ENCODE results near the gene MAP7D2. TPM values are rescaled to one million over a fixed set of nuclear protein-coding genes. Genes with fewer than 3 reads are reported as not detected.

The MAP7D2 gene
- total RNA-seq, 1 experiment from 2014 or later, result 7.6 TPM

DNA sequence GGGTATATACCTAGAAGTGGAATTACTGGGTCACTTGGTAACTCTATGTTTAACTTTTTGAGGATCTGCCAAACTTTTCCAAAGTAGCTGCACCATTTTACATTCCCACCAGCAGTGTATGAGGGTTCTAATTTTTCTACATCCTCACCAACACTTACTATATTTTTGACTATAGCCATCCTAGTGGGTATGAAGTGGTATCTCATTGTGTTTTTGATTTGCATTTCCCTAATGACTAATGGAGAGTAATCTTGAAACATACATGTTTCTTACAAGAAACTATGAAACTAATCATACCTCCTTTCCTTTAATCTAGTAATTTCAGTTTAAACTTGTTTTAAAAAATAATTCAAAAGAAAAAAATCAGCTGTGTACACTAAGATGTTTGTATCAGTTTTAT is 143.7 kb downstream of the MAP7D2 start:
- no peaks in the 10 kb centered on the region for H3K36me3 ChIP-seq (ENCODE audit: control insufficient read depth, insufficient read depth, low read length)
- DNase-seq (ENCODE audit: low read depth, low spot score), result no peak
- CTCF ChIA-PET, result no interaction called here

DNA sequence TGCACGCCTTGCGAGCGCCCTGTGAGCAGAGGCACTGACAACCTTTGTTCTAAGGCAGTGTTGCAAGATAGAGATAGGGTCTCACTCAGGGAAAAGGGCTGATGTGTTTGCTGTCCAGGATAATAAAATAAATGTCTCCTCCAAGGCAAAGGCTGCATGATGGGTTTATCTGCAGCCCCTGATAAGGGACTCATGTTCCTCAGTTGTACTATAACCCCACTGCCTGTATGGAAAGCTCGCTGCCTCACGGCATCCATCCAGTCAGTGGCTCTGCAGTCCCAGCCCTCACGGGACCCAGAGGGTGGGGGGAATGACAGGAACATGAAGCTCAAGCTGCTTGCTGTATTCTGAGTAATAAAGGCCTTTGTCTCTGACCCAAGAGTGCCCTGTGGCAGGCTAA is 148.4 kb downstream of the MAP7D2 start:
- H3K36me3 ChIP-seq (ENCODE audit: control insufficient read depth, insufficient read depth, low read length), result no peaks in the 10 kb centered on the region
- H3K27me3 ChIP-seq (ENCODE audit: control insufficient read depth, insufficient read depth, low read length), result no peaks in the 10 kb centered on the region
- ATAC-seq (no peak), DNase-seq (ENCODE audit: low read depth, low spot score) (no peak)
- in situ Hi-C loops (cut with HindIII; ENCODE audit: low pct_unique_long_range_greater_than_20kb, low sequenced_read_pairs), result no loop called here
- BruUV-seq (replicated peaks), result no TSS peak
- ChIA-PET POLR2A (interaction anchor here (0.6 kb wide), 1 partner anchor 18 kb away, joined by 3 read pairs; no protein-coding TSS in a partner anchor), CTCF (no interaction called here)
- H3K9me3 ChIP-seq (ENCODE audit: control insufficient read depth, insufficient read depth, low read depth, low read length), result no peaks in the 10 kb centered on the region
- H3K27ac ChIP-seq (ENCODE audit: low read length), result no peak overlapping the region
- no peak for TF ChIP-seq POLR2AphosphoS5 (IDR thresholded peaks at IDR 0.05; ENCODE audit: low read depth, low read length)
- TF ChIP-seq, protein P1, sequence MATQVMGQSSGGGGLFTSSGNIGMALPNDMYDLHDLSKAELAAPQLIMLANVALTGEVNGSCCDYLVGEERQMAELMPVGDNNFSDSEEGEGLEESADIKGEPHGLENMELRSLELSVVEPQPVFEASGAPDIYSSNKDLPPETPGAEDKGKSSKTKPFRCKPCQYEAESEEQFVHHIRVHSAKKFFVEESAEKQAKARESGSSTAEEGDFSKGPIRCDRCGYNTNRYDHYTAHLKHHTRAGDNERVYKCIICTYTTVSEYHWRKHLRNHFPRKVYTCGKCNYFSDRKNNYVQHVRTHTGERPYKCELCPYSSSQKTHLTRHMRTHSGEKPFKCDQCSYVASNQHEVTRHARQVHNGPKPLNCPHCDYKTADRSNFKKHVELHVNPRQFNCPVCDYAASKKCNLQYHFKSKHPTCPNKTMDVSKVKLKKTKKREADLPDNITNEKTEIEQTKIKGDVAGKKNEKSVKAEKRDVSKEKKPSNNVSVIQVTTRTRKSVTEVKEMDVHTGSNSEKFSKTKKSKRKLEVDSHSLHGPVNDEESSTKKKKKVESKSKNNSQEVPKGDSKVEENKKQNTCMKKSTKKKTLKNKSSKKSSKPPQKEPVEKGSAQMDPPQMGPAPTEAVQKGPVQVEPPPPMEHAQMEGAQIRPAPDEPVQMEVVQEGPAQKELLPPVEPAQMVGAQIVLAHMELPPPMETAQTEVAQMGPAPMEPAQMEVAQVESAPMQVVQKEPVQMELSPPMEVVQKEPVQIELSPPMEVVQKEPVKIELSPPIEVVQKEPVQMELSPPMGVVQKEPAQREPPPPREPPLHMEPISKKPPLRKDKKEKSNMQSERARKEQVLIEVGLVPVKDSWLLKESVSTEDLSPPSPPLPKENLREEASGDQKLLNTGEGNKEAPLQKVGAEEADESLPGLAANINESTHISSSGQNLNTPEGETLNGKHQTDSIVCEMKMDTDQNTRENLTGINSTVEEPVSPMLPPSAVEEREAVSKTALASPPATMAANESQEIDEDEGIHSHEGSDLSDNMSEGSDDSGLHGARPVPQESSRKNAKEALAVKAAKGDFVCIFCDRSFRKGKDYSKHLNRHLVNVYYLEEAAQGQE (IDR thresholded peaks at IDR 0.05; ENCODE audit: insufficient read depth in 1 of 2, low read depth in 2 of 2, low read length in 1 of 2), result no peak
- no peak for TF ChIP-seq CTCF (IDR thresholded peaks at IDR 0.05)
- no peak for TF ChIP-seq TCF7L2 (IDR thresholded peaks at IDR 0.05; ENCODE audit: low read depth, low read length)
- TF ChIP-seq SIN3A (IDR thresholded peaks at IDR 0.05; ENCODE audit: borderline replicate concordance, insufficient read depth, low read depth, low read length), result no peak
- intact Hi-C loops (cut with micrococcal nuclease; ENCODE audit: unreplicated experiment), result no loop called here
- no peak overlapping the region for H3K4me3 ChIP-seq (ENCODE audit: low read depth in 2 of 2, low read length in 2 of 2)
- no peaks in the 10 kb centered on the region for H3K4me1 ChIP-seq (ENCODE audit: control insufficient read depth, insufficient read depth, low read length)

More for the DNA sequence above, 143.7 kb downstream of the MAP7D2 start:
- Histone ChIP-seq H3K4me3 (ENCODE audit: low read depth in 2 of 2, low read length in 2 of 2) (no peak overlapping the region), H3K27me3 (ENCODE audit: control insufficient read depth, insufficient read depth, low read length) (no peaks in the 10 kb centered on the region), H3K9me3 (ENCODE audit: control insufficient read depth, insufficient read depth, low read depth, low read length) (no peaks in the 10 kb centered on the region), H3K4me1 (ENCODE audit: control insufficient read depth, insufficient read depth, low read length) (no peaks in the 10 kb centered on the region), H3K27ac (ENCODE audit: low read length) (no peak overlapping the region)
- intact Hi-C loops (cut with micrococcal nuclease; ENCODE audit: unreplicated experiment) (no loop called here), in situ Hi-C loops (cut with HindIII; ENCODE audit: low pct_unique_long_range_greater_than_20kb, low sequenced_read_pairs) (no loop called here)
- POLR2A ChIA-PET, result no interaction called here
- no peak for TF ChIP-seq SIN3A (IDR thresholded peaks at IDR 0.05; ENCODE audit: borderline replicate concordance, insufficient read depth, low read depth, low read length)
- no peak for TF ChIP-seq POLR2AphosphoS5 (IDR thresholded peaks at IDR 0.05; ENCODE audit: low read depth, low read length)
- TF ChIP-seq, protein P1 (IDR thresholded peaks at IDR 0.05; ENCODE audit: insufficient read depth in 1 of 2, low read depth in 2 of 2, low read length in 1 of 2), result no peak
- no peak for TF ChIP-seq TCF7L2 (IDR thresholded peaks at IDR 0.05; ENCODE audit: low read depth, low read length)
- no peak for TF ChIP-seq CTCF (IDR thresholded peaks at IDR 0.05)
- ATAC-seq, result no peak
- BruUV-seq (replicated peaks), result no TSS peak

Measured in Panc1 (cell line).